ENCODE measurements around the gene PGPEP1. TPM values are rescaled to one million over a fixed set of nuclear protein-coding genes. Genes with fewer than 3 reads are reported as not detected.
"Not testable (repeated sequence)": the region's sequence is repeated elsewhere in the genome, so short reads cannot be mapped to it uniquely, and the experiment has no call there.

The PGPEP1 gene
- total RNA-seq, 1 experiment from 2014 or later, result 25.6 TPM

- intact Hi-C loops (cut with micrococcal nuclease; ENCODE audit: unreplicated experiment), result no loop called here
- Histone ChIP-seq H3K27me3 (replicated peaks; ENCODE audit: control insufficient read depth, insufficient read depth, low read length) (no peaks in the 10 kb centered on the region), H3K4me1 (no peaks in the 10 kb centered on the region; the same call in 1 of the 2 replicates), H3K4me3 (ENCODE audit: low read depth, low read length) (no peak overlapping the region), H3K36me3 (ENCODE audit: control insufficient read depth, insufficient read depth, low read length) (0 out of 2 replicates have a peak, but pooled peaks cover 2% of the 10 kb centered on the region), H3K9me3 (no peaks in the 10 kb centered on the region)
- no peak overlapping the region for H3K4me3 Mint-ChIP-seq (ENCODE audit: unreplicated experiment)
- peaks cover 22% of the 10 kb centered on the region for H3K36me3 Mint-ChIP-seq (ENCODE audit: insufficient read depth, unreplicated experiment)
- BruUV-seq (replicated peaks), result no TSS peak
- H3K27ac Mint-ChIP-seq (ENCODE audit: unreplicated experiment), result no peak overlapping the region
- POLR2A ChIA-PET, result no interaction called here
- H3K27me3 Mint-ChIP-seq (ENCODE audit: insufficient read depth, unreplicated experiment), result no peaks in the 10 kb centered on the region
- CTCF ChIA-PET, result no interaction called here
- H3K4me1 Mint-ChIP-seq (ENCODE audit: low read depth, unreplicated experiment), result peaks cover 20% of the 10 kb centered on the region
- H3K9me3 Mint-ChIP-seq (ENCODE audit: unreplicated experiment), result no peaks in the 10 kb centered on the region
- TF ChIP-seq, protein P1, sequence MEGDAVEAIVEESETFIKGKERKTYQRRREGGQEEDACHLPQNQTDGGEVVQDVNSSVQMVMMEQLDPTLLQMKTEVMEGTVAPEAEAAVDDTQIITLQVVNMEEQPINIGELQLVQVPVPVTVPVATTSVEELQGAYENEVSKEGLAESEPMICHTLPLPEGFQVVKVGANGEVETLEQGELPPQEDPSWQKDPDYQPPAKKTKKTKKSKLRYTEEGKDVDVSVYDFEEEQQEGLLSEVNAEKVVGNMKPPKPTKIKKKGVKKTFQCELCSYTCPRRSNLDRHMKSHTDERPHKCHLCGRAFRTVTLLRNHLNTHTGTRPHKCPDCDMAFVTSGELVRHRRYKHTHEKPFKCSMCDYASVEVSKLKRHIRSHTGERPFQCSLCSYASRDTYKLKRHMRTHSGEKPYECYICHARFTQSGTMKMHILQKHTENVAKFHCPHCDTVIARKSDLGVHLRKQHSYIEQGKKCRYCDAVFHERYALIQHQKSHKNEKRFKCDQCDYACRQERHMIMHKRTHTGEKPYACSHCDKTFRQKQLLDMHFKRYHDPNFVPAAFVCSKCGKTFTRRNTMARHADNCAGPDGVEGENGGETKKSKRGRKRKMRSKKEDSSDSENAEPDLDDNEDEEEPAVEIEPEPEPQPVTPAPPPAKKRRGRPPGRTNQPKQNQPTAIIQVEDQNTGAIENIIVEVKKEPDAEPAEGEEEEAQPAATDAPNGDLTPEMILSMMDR (IDR thresholded peaks at IDR 0.05; ENCODE audit: insufficient read depth in 1 of 2, low read depth in 1 of 2, low read length in 1 of 2, severe bottlenecking in 1 of 2, unreplicated experiment in 1 of 2), result no peak
- no peak for DNase-seq
Measured at GRCh38 chr19:18345296-18345695, 4.9 kb downstream of the PGPEP1 start.

DNA sequence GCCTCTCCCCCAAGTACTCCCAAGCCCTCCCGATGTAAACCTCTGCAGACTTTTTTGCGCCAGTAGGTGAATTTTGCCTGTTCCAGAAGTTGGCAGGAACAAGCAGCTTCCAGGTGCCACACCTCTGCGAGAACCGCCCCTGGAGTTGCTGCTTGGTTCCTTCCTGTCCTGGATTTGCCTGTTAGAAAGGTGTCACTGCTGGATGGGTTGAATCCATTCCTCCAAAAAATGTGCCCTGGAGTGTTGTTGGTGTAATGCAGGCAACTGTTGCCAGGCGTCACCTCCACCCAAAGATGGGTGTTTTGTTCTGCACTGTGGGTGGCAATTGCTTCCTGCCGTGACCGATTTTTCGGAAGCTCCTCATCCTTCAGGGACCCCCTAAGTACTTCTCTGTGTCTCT is 5.7 kb downstream of the PGPEP1 start:
- Histone ChIP-seq H3K9me3 (no peaks in the 10 kb centered on the region), H3K4me1 (no peaks in the 10 kb centered on the region), H3K36me3 (ENCODE audit: control insufficient read depth, insufficient read depth, low read length) (peaks cover 3% of the 10 kb centered on the region; the same call in 1 of the 2 replicates), H3K4me3 (ENCODE audit: low read depth, low read length) (no peak overlapping the region), H3K27me3 (replicated peaks; ENCODE audit: control insufficient read depth, insufficient read depth, low read length) (no peaks in the 10 kb centered on the region)
- Mint-ChIP-seq H3K27me3 (ENCODE audit: insufficient read depth, unreplicated experiment) (no peaks in the 10 kb centered on the region), H3K4me1 (ENCODE audit: low read depth, unreplicated experiment) (peaks cover 19% of the 10 kb centered on the region), H3K9me3 (ENCODE audit: unreplicated experiment) (no peaks in the 10 kb centered on the region), H3K27ac (ENCODE audit: unreplicated experiment) (no peak overlapping the region), H3K36me3 (ENCODE audit: insufficient read depth, unreplicated experiment) (peaks cover 22% of the 10 kb centered on the region), H3K4me3 (ENCODE audit: unreplicated experiment) (no peak overlapping the region)
- no peak for DNase-seq
- no TSS peak for BruUV-seq (replicated peaks)
- TF ChIP-seq, protein P1 (IDR thresholded peaks at IDR 0.05; ENCODE audit: insufficient read depth in 1 of 2, low read depth in 1 of 2, low read length in 1 of 2, severe bottlenecking in 1 of 2, unreplicated experiment in 1 of 2), result no peak
- ChIA-PET POLR2A (interaction anchor here (0.6 kb wide), 1 partner anchor 59 kb away, joined by 11 read pairs; no protein-coding TSS in a partner anchor), CTCF (no interaction called here)
- intact Hi-C loops (cut with micrococcal nuclease; ENCODE audit: unreplicated experiment), result no loop called here

DNA sequence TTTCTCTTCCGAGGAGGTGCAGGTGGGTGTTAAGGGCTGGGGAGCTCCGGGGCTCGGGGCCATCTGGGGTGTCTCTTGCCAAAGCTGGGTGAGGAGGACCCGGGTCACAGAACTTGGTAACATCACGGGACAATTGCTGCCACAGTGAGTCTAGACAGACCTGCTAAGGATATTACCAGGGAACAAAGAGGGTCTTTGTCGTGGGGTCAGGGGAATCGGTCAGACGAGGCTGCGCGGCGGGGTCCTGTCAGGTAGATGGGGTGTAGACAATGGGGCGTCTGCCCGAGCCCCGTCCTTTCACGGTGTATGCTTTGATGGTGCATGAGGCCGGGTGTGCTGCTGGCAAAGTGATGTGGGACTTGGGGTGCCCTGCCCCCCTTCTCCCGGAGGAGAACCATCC is 7.8 kb downstream of the PGPEP1 start:
- no peaks in the 10 kb centered on the region for H3K9me3 ChIP-seq
- ChIA-PET POLR2A (no interaction called here), CTCF (interaction anchor here (1.5 kb wide), 1 partner anchor 42 kb away, joined by 4 read pairs; no protein-coding TSS in a partner anchor)
- peaks cover 21% of the 10 kb centered on the region for H3K36me3 Mint-ChIP-seq (ENCODE audit: insufficient read depth, unreplicated experiment)
- no peak overlapping the region for H3K4me3 ChIP-seq (ENCODE audit: low read depth, low read length)
- no peak for DNase-seq
- peaks cover 3% of the 10 kb centered on the region; the same call in 1 of the 2 replicates for H3K36me3 ChIP-seq (ENCODE audit: control insufficient read depth, insufficient read depth, low read length)
- TF ChIP-seq, protein P1 (IDR thresholded peaks at IDR 0.05; ENCODE audit: insufficient read depth in 1 of 2, low read depth in 1 of 2, low read length in 1 of 2, severe bottlenecking in 1 of 2, unreplicated experiment in 1 of 2), result no peak
- BruUV-seq (replicated peaks), result no TSS peak
- intact Hi-C loops (cut with micrococcal nuclease; ENCODE audit: unreplicated experiment), result no loop called here
- no peaks in the 10 kb centered on the region for H3K27me3 Mint-ChIP-seq (ENCODE audit: insufficient read depth, unreplicated experiment)
- H3K4me1 ChIP-seq, result no peaks in the 10 kb centered on the region
- H3K27me3 ChIP-seq (replicated peaks; ENCODE audit: control insufficient read depth, insufficient read depth, low read length), result no peaks in the 10 kb centered on the region
- H3K9me3 Mint-ChIP-seq (ENCODE audit: unreplicated experiment), result no peaks in the 10 kb centered on the region
- H3K4me3 Mint-ChIP-seq (ENCODE audit: unreplicated experiment), result no peak overlapping the region
- H3K4me1 Mint-ChIP-seq (ENCODE audit: low read depth, unreplicated experiment), result peaks cover 14% of the 10 kb centered on the region
- peak overlapping the region; percentile 46 for H3K27ac Mint-ChIP-seq (ENCODE audit: unreplicated experiment)

GRCh38 chr19:18348818-18349339 is 8.5 kb downstream of the PGPEP1 start:
- Mint-ChIP-seq H3K36me3 (ENCODE audit: insufficient read depth, unreplicated experiment) (peaks cover 14% of the 10 kb centered on the region), H3K4me1 (ENCODE audit: low read depth, unreplicated experiment) (peaks cover 14% of the 10 kb centered on the region)
- H3K4me3 ChIP-seq (ENCODE audit: low read depth, low read length); POLR2A ChIA-PET; H3K4me3 Mint-ChIP-seq (ENCODE audit: unreplicated experiment); H3K36me3 ChIP-seq (ENCODE audit: control insufficient read depth, insufficient read depth, low read length); H3K9me3 ChIP-seq; BruUV-seq (replicated peaks); H3K4me1 ChIP-seq; H3K27me3 ChIP-seq (replicated peaks; ENCODE audit: control insufficient read depth, insufficient read depth, low read length); H3K9me3 Mint-ChIP-seq (ENCODE audit: unreplicated experiment); H3K27ac Mint-ChIP-seq (ENCODE audit: unreplicated experiment); H3K27me3 Mint-ChIP-seq (ENCODE audit: insufficient read depth, unreplicated experiment); DNase-seq: not testable (repeated sequence)
- intact Hi-C loops (cut with micrococcal nuclease; ENCODE audit: unreplicated experiment), result loop anchor here (1.0 kb wide), 1 partner anchor 61 kb away; no protein-coding TSS in a partner anchor
- CTCF ChIA-PET, result interaction anchor here (0.6 to 2.3 kb wide), 7 partner anchors 31 to 70 kb away, joined by 3 to 14 read pairs (median 4); partner anchors contain the start of gene SSBP4

Data from Caco-2 (cell line).